Neural cell (in vitro differentiated cells): Measurements from ENCODE around the gene STK32A.

Experiments used
- CTCF ChIP-seq: fragments of 450-650 bp; IDR thresholded peaks from 2 replicates; pipeline ENCODE4 v1.5.1; 2014; ENCODE audit warnings: antibody characterized with exemption, mild to moderate bottlenecking, moderate library complexity; ENCODE audit not compliant: poor library complexity, severe bottlenecking
- EP300 ChIP-seq: fragments of 450-650 bp; conservative IDR thresholded peaks from 2 replicates; pipeline ENCODE4 v1.6.1; 2014; ENCODE audit warnings: antibody characterized with exemption, mild to moderate bottlenecking, moderate library complexity; ENCODE audit not compliant: poor library complexity, severe bottlenecking
- EZH2 ChIP-seq: fragments of 200-600, 300-800 bp; shearing (Covaris generic), sonication (generic); IDR thresholded peaks from 2 replicates; pipeline ENCODE4 v1.6.1; 2014; ENCODE audit warnings: antibody characterized with exemption, low read length, borderline replicate concordance, mild to moderate bottlenecking; ENCODE audit not compliant: insufficient read depth, poor library complexity, severe bottlenecking
- TAF1 ChIP-seq: IDR thresholded peaks from 2 replicates; pipeline ENCODE4 v1.6.1; 2012; ENCODE audit warnings: low read depth

GRCh38 chr5:147305147-147305546, 70.3 kb downstream of the STK32A start:
- TF ChIP-seq CTCF (no peak), TAF1 (no peak), EP300 (no peak), EZH2 (no peak)
